Bronchial epithelial cell (primary cell): ENCODE results near the gene CNTNAP2. TPM values are rescaled to one million over a fixed set of nuclear protein-coding genes. Genes with fewer than 3 reads are reported as not detected.
A peak's percentile ranks its signal among the peaks of the same experiment; 100 is the strongest.

Experiments
- DNase-seq: peaks from one replicate; pipeline ENCODE4 v3.0.0-alpha.2; 2010; ENCODE audit warnings: low read depth
- FAIRE-seq: peaks from 2 replicates; lab custom pipeline; 2011; peaks lifted over from hg19 to GRCh38; lab: Jason Lieb, UNC
- H3K27me3 ChIP-seq: 2 replicates; pipeline ENCODE4 v1.5.1; 2011; ENCODE audit warnings: low read length; ENCODE audit not compliant: control insufficient read depth, insufficient read depth
- H3K36me3 ChIP-seq: 2 replicates; pipeline ENCODE4 v1.5.1; 2011; ENCODE audit warnings: low read length; ENCODE audit not compliant: control insufficient read depth, insufficient read depth
- H3K4me3 ChIP-seq: 2 replicates; pipeline ENCODE4 v1.5.1; 2011; ENCODE audit warnings: mild to moderate bottlenecking, low read depth, low read length, control low read depth
- CTCF ChIP-seq: IDR thresholded peaks from 2 replicates; pipeline ENCODE4 v1.5.1; 2011; ENCODE audit warnings: mild to moderate bottlenecking, moderate library complexity, low read length, control low read depth, inconsistent platforms; ENCODE audit not compliant: insufficient read depth, severe bottlenecking
- total RNA-seq: library from RNA; depleted of rRNA; stranded (reverse); fragments of >200 nt; gene quantifications from 2 replicates; pipeline ENCODE4 v1.2.1, GENCODE V29; 2014

The CNTNAP2 gene
- total RNA-seq, 1 donor from 2014 or later: 0.26 TPM

- H3K27me3 ChIP-seq: no peaks in the 10 kb centered on the region
- DNase-seq (no peak), FAIRE-seq (no peak)
- TF ChIP-seq CTCF: no peak
- H3K36me3 ChIP-seq: no peaks in the 10 kb centered on the region
- no peak overlapping the region for H3K4me3 ChIP-seq
Measured at GRCh38 chr7:146956853-146957252, 840.3 kb downstream of the CNTNAP2 start.

- DNase-seq (no peak), FAIRE-seq (no peak)
- Histone ChIP-seq H3K27me3 (no peaks in the 10 kb centered on the region), H3K36me3 (no peaks in the 10 kb centered on the region), H3K4me3 (no peak overlapping the region)
- no peak for TF ChIP-seq CTCF
Measured at GRCh38 chr7:146960773-146961391, 844.3 kb downstream of the CNTNAP2 start.

GRCh38 chr7:146961617-146962016 is 845.0 kb downstream of the CNTNAP2 start:
- no peak for TF ChIP-seq CTCF
- H3K36me3 ChIP-seq: no peaks in the 10 kb centered on the region
- FAIRE-seq: no peak
- no peaks in the 10 kb centered on the region for H3K27me3 ChIP-seq
- H3K4me3 ChIP-seq: no peak overlapping the region
- peak; percentile 67 for DNase-seq

- FAIRE-seq: no peak
- Histone ChIP-seq H3K4me3 (no peak overlapping the region), H3K27me3 (no peaks in the 10 kb centered on the region), H3K36me3 (no peaks in the 10 kb centered on the region)
- no peak for TF ChIP-seq CTCF
- DNase-seq: no peak
Measured at GRCh38 chr7:146966274-146966673, 849.7 kb downstream of the CNTNAP2 start.

GRCh38 chr7:146982482-146982881 is 865.9 kb downstream of the CNTNAP2 start:
- TF ChIP-seq CTCF: no peak
- FAIRE-seq (no peak), DNase-seq (no peak)
- Histone ChIP-seq H3K27me3 (no peaks in the 10 kb centered on the region), H3K36me3 (no peaks in the 10 kb centered on the region), H3K4me3 (no peak overlapping the region)

GRCh38 chr7:146991596-146991995 is 875.0 kb downstream of the CNTNAP2 start:
- no peak for FAIRE-seq

More at GRCh38 chr7:146991596-146991995, 875.0 kb downstream of the CNTNAP2 start:
- no peak overlapping the region for H3K4me3 ChIP-seq
- no peak for DNase-seq
- H3K36me3 ChIP-seq: no peaks in the 10 kb centered on the region
- H3K27me3 ChIP-seq: no peaks in the 10 kb centered on the region
- TF ChIP-seq CTCF: no peak
